Adipose tissue (tissue), 3 donors: ENCODE data around the gene ARHGAP25. TPM values are rescaled to one million over a fixed set of nuclear protein-coding genes. Genes with fewer than 3 reads are reported as not detected.

ENCODE experiments used
- H3K27ac ChIP-seq: one replicate; pipeline ENCODE4 v1.5.1; 2013; ENCODE audit warnings: low read depth, low read length
- WGBS, 3 donors: extraction: QIAGEN DNeasy Blood & Tissue Kit; methylation state at CpG; one replicate each; pipeline ENCODE4 v1.1.7; 2013; 5-methylcytosine and 5-hydroxymethylcytosine counted together
- polyA plus RNA-seq, 3 donors: library from polyadenylated mRNA; stranded (reverse); fragments of 200-250 nt; gene quantifications; one replicate each; pipeline ENCODE4 v1.2.3, GENCODE V29; 2013
- donor health status: healthy with polysubstance abuse.
- donor health status: Bipolar disorder and iron deficiency.
- donor health status: healthy.

The ARHGAP25 gene
- polyA plus RNA-seq, 3 donors = 1.4 to 13.4 (median 7.2) TPM

- no peak overlapping the region for H3K27ac ChIP-seq
- 39 to 58% (median 55%) methylated on average over 13 of the region's 13 CpGs for WGBS, 3 donors
Observed at GRCh38 chr2:68715353-68716041, 19.1 kb upstream of the ARHGAP25 start.

DNA sequence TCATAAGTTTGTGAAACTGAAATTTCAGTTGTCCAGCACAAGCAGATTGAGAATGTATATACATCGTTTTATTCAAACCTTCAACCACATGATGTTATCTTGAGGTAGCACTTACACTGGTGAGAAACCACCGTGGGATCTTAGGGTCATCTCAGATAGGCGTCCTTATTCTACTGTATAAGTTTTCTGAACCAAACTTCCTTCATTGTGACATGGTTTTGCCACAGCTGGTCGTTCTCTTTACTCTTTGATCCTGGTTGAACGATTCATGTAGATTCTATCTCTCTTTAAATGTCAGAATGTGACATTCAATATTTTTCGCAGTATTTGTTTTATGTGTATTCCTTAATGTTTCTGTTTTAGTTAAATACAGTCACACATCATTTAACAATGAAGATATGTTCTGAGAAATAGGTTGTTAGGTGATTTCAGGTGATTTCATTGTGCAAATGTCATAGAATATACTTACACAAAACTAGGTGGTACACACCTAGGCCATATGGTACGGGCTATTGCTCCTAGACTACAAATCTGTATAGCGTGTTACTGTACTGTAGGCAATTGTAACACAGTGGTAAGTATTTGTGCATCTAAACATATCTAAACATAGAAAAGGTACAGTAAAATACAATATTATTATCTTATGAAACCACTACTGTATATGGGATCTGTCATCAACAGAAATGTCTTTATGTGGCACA is 17.9 kb upstream of the ARHGAP25 start:
- WGBS, 3 donors = 69 to 79% (median 73%) methylated on average over 8 of the region's 8 CpGs
- H3K27ac ChIP-seq = no peak overlapping the region

GRCh38 chr2:68717305-68717661 is 17.3 kb upstream of the ARHGAP25 start:
- 76 to 84% (median 79%) methylated on average over 3 of the region's 3 CpGs for WGBS, 3 donors
- H3K27ac ChIP-seq = no peak overlapping the region

DNA sequence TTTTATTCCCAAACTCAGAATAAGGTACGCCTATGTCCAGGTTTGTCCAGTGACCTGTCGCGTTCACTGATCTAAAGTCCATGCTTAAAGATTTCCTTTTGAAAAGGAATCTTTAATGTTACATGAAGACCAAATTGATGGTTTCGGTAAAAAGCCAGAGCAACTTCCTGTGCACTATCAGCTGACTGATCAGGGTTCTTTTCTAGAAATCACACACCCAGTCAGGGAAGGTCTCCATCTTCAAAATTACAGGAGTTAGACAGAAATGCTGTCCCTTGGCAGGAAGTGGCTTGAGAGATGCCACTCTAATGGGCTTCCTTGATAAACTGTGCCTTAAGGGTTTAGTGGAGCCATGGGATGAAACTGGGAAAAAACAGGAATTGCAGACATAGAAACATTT is 14.7 kb upstream of the ARHGAP25 start:
- WGBS, 3 donors = 87 to 91% (median 89%) methylated on average over 4 of the region's 4 CpGs
- H3K27ac ChIP-seq = no peak overlapping the region

GRCh38 chr2:68720665-68721064 is 13.9 kb upstream of the ARHGAP25 start:
- no peak overlapping the region for H3K27ac ChIP-seq
- 55 to 76% (median 71%) methylated on average over 3 of the region's 3 CpGs for WGBS, 3 donors

GRCh38 chr2:68721482-68722101 is 13.0 kb upstream of the ARHGAP25 start:
- WGBS, 3 donors = 55 to 61% (median 59%) methylated on average over 8 of the region's 8 CpGs
- H3K27ac ChIP-seq = no peak overlapping the region

DNA sequence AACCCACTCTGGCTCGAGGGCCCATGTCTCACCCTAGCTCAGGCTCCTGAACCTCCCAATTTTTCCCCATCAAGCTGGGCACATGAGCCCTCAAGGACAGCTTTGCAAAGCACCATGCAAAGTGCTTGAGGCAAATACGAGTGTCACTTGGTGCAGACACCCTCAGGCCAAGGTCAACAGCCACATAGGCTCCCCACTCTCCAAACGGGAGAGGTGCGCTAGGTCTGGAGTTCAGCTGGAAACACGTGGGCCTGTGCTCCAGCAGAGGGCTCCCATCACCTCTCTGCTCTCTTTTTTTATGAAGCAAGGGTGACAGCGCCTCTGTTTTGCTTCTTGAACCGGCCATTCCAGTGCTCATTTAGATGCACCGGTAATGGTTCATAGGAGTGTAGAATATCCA is 11.9 kb upstream of the ARHGAP25 start:
- WGBS, 3 donors = 72 to 81% (median 81%) methylated on average over 8 of the region's 8 CpGs
- no peak overlapping the region for H3K27ac ChIP-seq

- 77 to 92% (median 88%) methylated on average over 2 of the region's 2 CpGs for WGBS, 3 donors
Observed at GRCh38 chr2:68723181-68723580, 11.4 kb upstream of the ARHGAP25 start.

GRCh38 chr2:68726100-68726499 is 8.5 kb upstream of the ARHGAP25 start:
- 48 to 60% (median 57%) methylated on average over 6 of the region's 6 CpGs for WGBS, 3 donors
- no peak overlapping the region for H3K27ac ChIP-seq

More at GRCh38 chr2:68723181-68723580, 11.4 kb upstream of the ARHGAP25 start:
- no peak overlapping the region for H3K27ac ChIP-seq

- WGBS, 3 donors = 39 to 68% (median 46%) methylated on average over 11 of the region's 11 CpGs
- H3K27ac ChIP-seq = no peak overlapping the region
Observed at GRCh38 chr2:68726608-68727367, 7.8 kb upstream of the ARHGAP25 start.

- whole genome bisulfite sequencing, 3 donors = 74 to 83% (median 82%) methylated on average over 6 of the region's 6 CpGs
- no peak overlapping the region for H3K27ac ChIP-seq
Observed at GRCh38 chr2:68727683-68728375, 6.8 kb upstream of the ARHGAP25 start.

GRCh38 chr2:68730828-68731227 is 3.8 kb upstream of the ARHGAP25 start:
- no peak overlapping the region for H3K27ac ChIP-seq
- WGBS, 3 donors = 55 to 68% (median 65%) methylated on average over 6 of the region's 6 CpGs

GRCh38 chr2:68732036-68732932 is 2.3 kb upstream of the ARHGAP25 start:
- no peak overlapping the region for H3K27ac ChIP-seq
- WGBS, 3 donors = 77 to 86% (median 82%) methylated on average over 19 of the region's 19 CpGs

DNA sequence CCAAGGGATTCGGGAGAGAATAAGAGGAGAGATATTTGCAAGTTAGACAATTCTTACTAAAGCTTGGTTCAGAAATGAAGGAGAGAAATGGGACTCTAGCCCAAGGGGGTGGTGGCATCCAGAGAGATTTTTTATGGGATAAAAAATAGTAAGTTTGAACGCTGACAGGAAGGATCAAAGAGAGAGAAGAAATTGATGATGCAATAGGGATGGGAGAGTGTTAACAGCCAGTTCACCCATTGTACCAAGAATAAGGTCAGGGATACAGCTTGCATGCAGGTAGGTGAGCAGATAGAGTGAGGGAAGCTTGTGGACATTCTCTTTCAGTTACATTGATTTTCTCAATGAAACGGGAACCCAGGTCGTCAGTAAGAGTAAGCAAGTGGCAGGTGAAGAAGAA is 1.2 kb upstream of the ARHGAP25 start:
- 62 to 81% (median 74%) methylated on average over 4 of the region's 4 CpGs for WGBS, 3 donors
- no peak overlapping the region for H3K27ac ChIP-seq

DNA sequence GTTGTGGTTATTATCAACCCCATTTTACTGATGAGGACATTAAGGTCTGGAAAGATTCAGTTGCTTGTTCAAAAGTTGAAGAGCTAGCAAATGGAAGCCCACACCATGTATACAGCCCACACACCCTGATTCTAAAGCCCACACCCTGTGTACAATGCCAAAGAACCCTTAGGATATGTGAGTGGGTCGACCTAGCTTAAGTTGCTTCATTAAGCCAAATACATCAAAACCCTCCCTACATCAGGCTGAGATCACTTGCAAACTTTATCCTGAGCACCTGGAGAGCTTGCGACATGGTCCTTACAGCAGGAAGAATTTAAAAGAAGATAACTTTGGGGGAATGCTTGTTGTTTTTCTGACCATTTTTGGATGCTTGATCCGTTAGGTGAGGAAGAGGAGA is 435 bp upstream of the ARHGAP25 start:
- H3K27ac ChIP-seq = no peak overlapping the region
- WGBS, 3 donors = 45 to 78% (median 69%) methylated on average over 3 of the region's 3 CpGs

DNA sequence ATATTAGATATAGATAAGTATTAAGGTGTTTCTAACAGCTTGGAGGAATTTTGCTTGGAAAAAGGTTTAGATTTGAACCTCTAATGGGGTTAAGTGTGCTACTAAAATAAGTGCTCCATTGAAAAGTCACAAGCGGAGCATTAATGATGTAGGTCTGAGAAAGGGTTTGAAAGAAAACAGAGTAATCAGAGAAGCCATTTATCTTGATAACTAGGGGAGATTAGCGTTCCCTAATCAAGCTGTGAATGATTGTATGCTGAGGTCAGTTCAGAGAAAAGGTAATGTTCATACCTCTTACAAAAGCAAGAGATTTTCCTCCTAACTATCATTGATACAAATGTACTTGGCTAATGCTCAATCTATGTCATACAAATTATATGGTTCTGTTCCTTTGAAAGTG is 1.5 kb downstream of the ARHGAP25 start:
- WGBS, 3 donors = 35 to 49% (median 37%) methylated on average over 2 of the region's 2 CpGs

DNA sequence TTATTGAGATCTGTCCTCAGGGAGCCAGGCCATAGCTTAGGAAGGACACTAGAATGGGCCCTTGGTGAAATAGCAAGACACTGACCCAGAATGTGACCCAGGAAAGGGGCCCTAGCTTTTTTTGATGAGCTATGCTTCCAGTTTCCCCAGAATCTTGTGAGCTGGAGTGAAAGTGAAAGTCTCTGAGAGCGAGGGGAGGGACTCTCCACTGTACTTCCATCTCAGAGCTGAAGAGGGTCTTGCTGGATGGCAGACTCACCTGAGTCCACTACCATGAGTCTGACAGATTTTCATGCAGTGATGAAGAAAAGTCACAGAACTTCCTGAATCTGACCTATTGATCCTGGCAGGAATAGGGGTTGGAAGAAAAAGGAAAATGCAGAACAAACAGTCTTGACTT is 3.1 kb downstream of the ARHGAP25 start:
- H3K27ac ChIP-seq = no peak overlapping the region
- WGBS, 3 donors = 57 to 100% (median 68%) methylated on average over 1 of the region's 1 CpG

More for the DNA sequence above, 1.5 kb downstream of the ARHGAP25 start:
- H3K27ac ChIP-seq = no peak overlapping the region
